GM12878 (cell line): Measurements from ENCODE around the gene EVI5L. TPM values are rescaled to one million over a fixed set of nuclear protein-coding genes. Genes with fewer than 3 reads are reported as not detected.

ENCODE experiments used
- CBFB ChIP-seq: IDR thresholded peaks from 2 replicates; pipeline ENCODE4 v1.6.1; 2016; ENCODE audit warnings: antibody characterized with exemption, low read depth
- GABPA ChIP-seq: IDR thresholded peaks from 2 replicates; pipeline ENCODE4 v1.6.1; 2014; ENCODE audit warnings: antibody characterized with exemption, low read depth, mild to moderate bottlenecking, inconsistent platforms
- MEF2B ChIP-seq: fragments of 450-650 bp; IDR thresholded peaks from 2 replicates; pipeline ENCODE4 v1.6.1; 2018; ENCODE audit warnings: mild to moderate bottlenecking, moderate library complexity; ENCODE audit not compliant: partially characterized antibody, poor library complexity, severe bottlenecking
- PAX8 ChIP-seq: fragments of 450-650 bp; IDR thresholded peaks from 2 replicates; pipeline ENCODE4 v1.6.1; 2017; ENCODE audit warnings: mild to moderate bottlenecking, moderate library complexity
- RAD51 ChIP-seq: fragments of 450-650 bp; IDR thresholded peaks from 2 replicates; pipeline ENCODE4 v1.6.1; 2016; ENCODE audit warnings: moderate library complexity, mild to moderate bottlenecking, inconsistent platforms
- SIX5 ChIP-seq: IDR thresholded peaks from 2 replicates; pipeline ENCODE4 v1.6.1; 2011; ENCODE audit warnings: mild to moderate bottlenecking, low read depth, low read length, moderate library complexity; ENCODE audit not compliant: severe bottlenecking
- TBL1XR1 ChIP-seq: IDR thresholded peaks from 2 replicates; pipeline ENCODE4 v1.6.1; 2012; ENCODE audit warnings: low read depth, low read length, improper control_type of control experiment
- ZNF384 ChIP-seq: IDR thresholded peaks from 2 replicates; pipeline ENCODE4 v1.6.1; 2012; ENCODE audit warnings: low read depth, mild to moderate bottlenecking, low read length, improper control_type of control experiment, borderline replicate concordance
- polyA plus RNA-seq, 11 experiments: library from polyadenylated mRNA; depleted of rRNA in 4 of 11; unstranded in 6 of 11; stranded (reverse) in 5 of 11; fragments of >200 nt; fragmentation: Nextera tagmentation in 4 of 11; fragmentation: Illumina TruSeq in 1 of 11; extraction: Ambion mirVana in 4 of 11; extraction: Trizol in 1 of 11; gene quantifications; 1 replicate in 1 of 11; 2 replicates in 10 of 11; pipeline versions ENCODE4 v1.2.1 to v1.2.3, GENCODE V29; 2011 to 2016; ENCODE audit warnings: inconsistent platforms in 2 of 11, missing spikeins in 2 of 11, low read depth in 1 of 11
- total RNA-seq, 4 experiments: library from RNA; depleted of rRNA in 3 of 4; stranded (reverse); fragments of >200 nt in 3 of 4; fragmentation: Illumina TruSeq in 1 of 4; extraction: Trizol in 1 of 4; gene quantifications; 2 replicates each; pipeline versions ENCODE4 v1.2.1 to v1.2.3, GENCODE V29; 2013 to 2021
- TF ChIP-seq, protein P1 (sequence below): fragments of 450-650 bp; IDR thresholded peaks from 2 replicates; pipeline ENCODE4 v1.6.1; 2018; ENCODE audit warnings: mild to moderate bottlenecking, low read depth, moderate library complexity; ENCODE audit not compliant: partially characterized antibody
- TF ChIP-seq, protein P2 (sequence below): fragments of 150-350 bp; IDR thresholded peaks from 2 replicates; pipeline ENCODE4 v1.6.1; 2014; ENCODE audit warnings: mild to moderate bottlenecking, low read depth, low read length

EVI5L gene
- total and polyA plus RNA-seq, 10 of the 15 experiments (the other 5 are each of a cell fraction or from before 2014, with no cell fraction given): 0.23 to 13.8 (median 5.0) TPM

GRCh38 chr19:7888145-7888825, 58.3 kb downstream of the EVI5L start, which contains the start of gene LRRC8E (continued):
- TF ChIP-seq GABPA: no peak
- TF ChIP-seq PAX8: no peak
- TF ChIP-seq, protein P1, sequence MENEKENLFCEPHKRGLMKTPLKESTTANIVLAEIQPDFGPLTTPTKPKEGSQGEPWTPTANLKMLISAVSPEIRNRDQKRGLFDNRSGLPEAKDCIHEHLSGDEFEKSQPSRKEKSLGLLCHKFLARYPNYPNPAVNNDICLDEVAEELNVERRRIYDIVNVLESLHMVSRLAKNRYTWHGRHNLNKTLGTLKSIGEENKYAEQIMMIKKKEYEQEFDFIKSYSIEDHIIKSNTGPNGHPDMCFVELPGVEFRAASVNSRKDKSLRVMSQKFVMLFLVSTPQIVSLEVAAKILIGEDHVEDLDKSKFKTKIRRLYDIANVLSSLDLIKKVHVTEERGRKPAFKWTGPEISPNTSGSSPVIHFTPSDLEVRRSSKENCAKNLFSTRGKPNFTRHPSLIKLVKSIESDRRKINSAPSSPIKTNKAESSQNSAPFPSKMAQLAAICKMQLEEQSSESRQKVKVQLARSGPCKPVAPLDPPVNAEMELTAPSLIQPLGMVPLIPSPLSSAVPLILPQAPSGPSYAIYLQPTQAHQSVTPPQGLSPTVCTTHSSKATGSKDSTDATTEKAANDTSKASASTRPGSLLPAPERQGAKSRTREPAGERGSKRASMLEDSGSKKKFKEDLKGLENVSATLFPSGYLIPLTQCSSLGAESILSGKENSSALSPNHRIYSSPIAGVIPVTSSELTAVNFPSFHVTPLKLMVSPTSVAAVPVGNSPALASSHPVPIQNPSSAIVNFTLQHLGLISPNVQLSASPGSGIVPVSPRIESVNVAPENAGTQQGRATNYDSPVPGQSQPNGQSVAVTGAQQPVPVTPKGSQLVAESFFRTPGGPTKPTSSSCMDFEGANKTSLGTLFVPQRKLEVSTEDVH: no peak
- TF ChIP-seq, protein P2, sequence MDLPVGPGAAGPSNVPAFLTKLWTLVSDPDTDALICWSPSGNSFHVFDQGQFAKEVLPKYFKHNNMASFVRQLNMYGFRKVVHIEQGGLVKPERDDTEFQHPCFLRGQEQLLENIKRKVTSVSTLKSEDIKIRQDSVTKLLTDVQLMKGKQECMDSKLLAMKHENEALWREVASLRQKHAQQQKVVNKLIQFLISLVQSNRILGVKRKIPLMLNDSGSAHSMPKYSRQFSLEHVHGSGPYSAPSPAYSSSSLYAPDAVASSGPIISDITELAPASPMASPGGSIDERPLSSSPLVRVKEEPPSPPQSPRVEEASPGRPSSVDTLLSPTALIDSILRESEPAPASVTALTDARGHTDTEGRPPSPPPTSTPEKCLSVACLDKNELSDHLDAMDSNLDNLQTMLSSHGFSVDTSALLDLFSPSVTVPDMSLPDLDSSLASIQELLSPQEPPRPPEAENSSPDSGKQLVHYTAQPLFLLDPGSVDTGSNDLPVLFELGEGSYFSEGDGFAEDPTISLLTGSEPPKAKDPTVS: no peak
- TF ChIP-seq TBL1XR1: no peak
- no peak for TF ChIP-seq ZNF384
- TF ChIP-seq MEF2B: no peak
- no peak for TF ChIP-seq SIX5
- TF ChIP-seq CBFB: no peak
- TF ChIP-seq RAD51: no peak
- TF ChIP-seq, all 136 proteins: peak for 0
